Peyer's patch (tissue), 4 donors: ENCODE measurements around the gene ZNF668.

ENCODE experiments used
- CTCF ChIP-seq, 6 experiments: fragments of 450-650 bp in 4 of 6; fragments of 200-600 bp in 2 of 6; sonication (generic) in 1 of 6; IDR thresholded peaks; one replicate each; pipeline ENCODE4 v1.5.1; 2017 to 2019; ENCODE audit warnings: antibody characterized with exemption in 6 of 6, mild to moderate bottlenecking in 3 of 6, moderate library complexity in 1 of 6
- POLR2A ChIP-seq, 2 donors: fragments of 450-650 bp; IDR thresholded peaks; one replicate each; pipeline ENCODE4 v1.5.1; 2017; ENCODE audit warnings: antibody characterized with exemption in 2 of 2, mild to moderate bottlenecking in 2 of 2, moderate library complexity in 2 of 2

- TF ChIP-seq POLR2A (IDR thresholded peaks at IDR 0.05) = no peak
- no peak for TF ChIP-seq CTCF (IDR thresholded peaks at IDR 0.05)
These were observed 6.8 kb upstream of the ZNF668 start for GRCh38 chr16:31080756-31081419.
